VCaP (cell line): ENCODE data around the gene PODN.

Source experiments
- H3K27ac ChIP-seq: fragments of 450-650 bp; 2 replicates; pipeline ENCODE4 v1.5.1; 2017
- TF ChIP-seq, protein P1 (sequence below): fragments of 450-650 bp; conservative IDR thresholded peaks from 2 replicates; pipeline ENCODE4 v1.5.1; 2017; ENCODE audit warnings: mild to moderate bottlenecking, moderate library complexity

PODN gene

DNA sequence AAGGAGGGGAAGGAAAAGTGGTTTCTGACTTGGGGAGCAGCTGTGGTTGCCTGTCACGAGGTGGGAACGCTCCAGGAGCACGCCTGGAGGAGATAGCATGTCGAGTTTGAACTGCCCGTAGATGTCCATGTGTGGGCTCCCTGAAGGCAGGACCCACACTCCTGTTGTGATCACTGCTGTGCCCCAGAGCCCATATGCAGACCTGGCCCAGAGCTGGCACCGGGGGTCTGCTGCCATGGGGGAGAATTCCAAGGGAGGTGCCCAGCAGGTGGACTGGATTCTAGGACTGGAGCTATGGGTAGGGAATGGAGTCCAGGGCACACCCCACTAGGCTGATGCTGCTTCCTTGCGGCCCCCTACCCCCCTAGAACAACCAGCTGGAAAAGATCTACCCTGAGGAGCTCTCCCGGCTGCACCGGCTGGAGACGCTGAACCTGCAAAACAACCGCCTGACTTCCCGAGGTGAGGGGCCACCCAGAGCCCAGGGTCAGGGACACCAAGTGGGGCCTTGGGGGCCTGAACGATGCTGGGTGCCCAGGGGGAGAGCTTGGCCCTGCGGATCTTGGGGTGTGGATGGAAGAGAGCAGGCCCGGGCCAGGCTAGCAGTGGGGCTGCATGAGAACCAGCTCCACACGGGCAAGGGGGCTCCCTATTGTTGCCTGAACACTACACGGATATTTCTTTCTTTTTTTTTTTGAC lies 9.3 kb downstream of the PODN start:
- no peak overlapping the region for H3K27ac ChIP-seq
- TF ChIP-seq, protein P1, sequence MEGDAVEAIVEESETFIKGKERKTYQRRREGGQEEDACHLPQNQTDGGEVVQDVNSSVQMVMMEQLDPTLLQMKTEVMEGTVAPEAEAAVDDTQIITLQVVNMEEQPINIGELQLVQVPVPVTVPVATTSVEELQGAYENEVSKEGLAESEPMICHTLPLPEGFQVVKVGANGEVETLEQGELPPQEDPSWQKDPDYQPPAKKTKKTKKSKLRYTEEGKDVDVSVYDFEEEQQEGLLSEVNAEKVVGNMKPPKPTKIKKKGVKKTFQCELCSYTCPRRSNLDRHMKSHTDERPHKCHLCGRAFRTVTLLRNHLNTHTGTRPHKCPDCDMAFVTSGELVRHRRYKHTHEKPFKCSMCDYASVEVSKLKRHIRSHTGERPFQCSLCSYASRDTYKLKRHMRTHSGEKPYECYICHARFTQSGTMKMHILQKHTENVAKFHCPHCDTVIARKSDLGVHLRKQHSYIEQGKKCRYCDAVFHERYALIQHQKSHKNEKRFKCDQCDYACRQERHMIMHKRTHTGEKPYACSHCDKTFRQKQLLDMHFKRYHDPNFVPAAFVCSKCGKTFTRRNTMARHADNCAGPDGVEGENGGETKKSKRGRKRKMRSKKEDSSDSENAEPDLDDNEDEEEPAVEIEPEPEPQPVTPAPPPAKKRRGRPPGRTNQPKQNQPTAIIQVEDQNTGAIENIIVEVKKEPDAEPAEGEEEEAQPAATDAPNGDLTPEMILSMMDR: no peak

GRCh38 chr1:53071915-53072314 lies 9.9 kb downstream of the PODN start:
- H3K27ac ChIP-seq: no peak overlapping the region
- TF ChIP-seq, protein P1: no peak

DNA sequence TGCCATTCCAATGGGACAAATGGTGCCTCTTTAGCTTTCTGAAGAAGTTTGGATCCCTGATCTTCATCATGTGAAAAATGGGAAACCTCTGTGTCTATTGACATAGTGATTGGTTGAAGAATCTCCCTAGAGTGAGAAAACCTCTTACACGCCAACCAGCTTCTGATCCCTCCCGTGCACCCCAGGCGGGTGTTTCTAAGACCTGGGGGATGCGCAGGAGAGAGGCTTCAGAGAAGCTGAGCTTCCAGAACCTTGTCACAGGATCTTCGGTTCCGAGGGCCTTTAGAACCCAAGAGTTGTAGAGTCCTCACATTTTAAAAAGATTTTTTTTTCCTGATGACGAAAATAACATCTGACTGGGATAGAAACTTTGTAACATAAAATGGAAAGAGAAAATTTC lies 11.3 kb downstream of the PODN start:
- no peak overlapping the region for H3K27ac ChIP-seq
- TF ChIP-seq, protein P1: no peak

- TF ChIP-seq, protein P1: no peak
- H3K27ac ChIP-seq: no peak overlapping the region
Measured at GRCh38 chr1:53073868-53074311, 11.9 kb downstream of the PODN start.

- no peak overlapping the region for H3K27ac ChIP-seq
- TF ChIP-seq, protein P1: no peak
Measured at GRCh38 chr1:53074313-53075154, 12.5 kb downstream of the PODN start.

- TF ChIP-seq, protein P1: no peak
- H3K27ac ChIP-seq: no peak overlapping the region
Measured at GRCh38 chr1:53075206-53075605, 13.2 kb downstream of the PODN start.

DNA sequence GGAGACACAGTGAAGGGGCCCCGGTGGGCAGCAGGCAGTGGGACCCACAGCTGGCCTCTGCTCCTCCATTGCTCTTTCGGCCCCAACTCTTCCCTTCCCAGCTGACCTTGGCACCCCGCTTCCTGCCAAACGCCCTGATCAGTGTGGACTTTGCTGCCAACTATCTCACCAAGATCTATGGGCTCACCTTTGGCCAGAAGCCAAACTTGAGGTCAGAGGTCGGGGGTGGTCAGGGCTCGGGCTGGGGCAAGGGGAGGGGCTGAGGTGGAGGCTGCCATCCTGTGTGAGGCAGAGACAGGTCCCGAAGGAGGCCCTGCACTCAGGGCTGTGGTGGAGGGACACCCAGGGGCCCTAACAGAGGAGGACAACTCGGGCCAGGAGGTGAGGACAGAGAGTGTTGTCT lies 13.7 kb downstream of the PODN start:
- TF ChIP-seq, protein P1: no peak
- H3K27ac ChIP-seq: no peak overlapping the region
